ENCODE measurements around the gene HLA-G. TPM values are rescaled to one million over a fixed set of nuclear protein-coding genes. Genes with fewer than 3 reads are reported as not detected.
A peak's percentile ranks its signal among the peaks of the same experiment; 100 is the strongest.

The HLA-G gene
- total RNA-seq, 1 donor from 2014 or later: not detected

GRCh38 chr6:29845405-29846006 is 17.9 kb downstream of the HLA-G start:
- Histone ChIP-seq H3K27me3 (ENCODE audit: low read depth) (peaks cover 75% of the 10 kb centered on the region), H3K27ac (replicated peaks) (no peak overlapping the region), H3K36me3 (no peaks in the 10 kb centered on the region), H3K4me3 (no peak overlapping the region), H3K9me3 (replicated peaks) (peaks cover 18% of the 10 kb centered on the region), H3K4me1 (peaks cover 5% of the 10 kb centered on the region)
- DNase-seq: no peak
- intact Hi-C loops (cut with micrococcal nuclease): no loop called here
- no peak for TF ChIP-seq CTCF (IDR thresholded peaks at IDR 0.05; ENCODE audit: borderline replicate concordance)

DNA sequence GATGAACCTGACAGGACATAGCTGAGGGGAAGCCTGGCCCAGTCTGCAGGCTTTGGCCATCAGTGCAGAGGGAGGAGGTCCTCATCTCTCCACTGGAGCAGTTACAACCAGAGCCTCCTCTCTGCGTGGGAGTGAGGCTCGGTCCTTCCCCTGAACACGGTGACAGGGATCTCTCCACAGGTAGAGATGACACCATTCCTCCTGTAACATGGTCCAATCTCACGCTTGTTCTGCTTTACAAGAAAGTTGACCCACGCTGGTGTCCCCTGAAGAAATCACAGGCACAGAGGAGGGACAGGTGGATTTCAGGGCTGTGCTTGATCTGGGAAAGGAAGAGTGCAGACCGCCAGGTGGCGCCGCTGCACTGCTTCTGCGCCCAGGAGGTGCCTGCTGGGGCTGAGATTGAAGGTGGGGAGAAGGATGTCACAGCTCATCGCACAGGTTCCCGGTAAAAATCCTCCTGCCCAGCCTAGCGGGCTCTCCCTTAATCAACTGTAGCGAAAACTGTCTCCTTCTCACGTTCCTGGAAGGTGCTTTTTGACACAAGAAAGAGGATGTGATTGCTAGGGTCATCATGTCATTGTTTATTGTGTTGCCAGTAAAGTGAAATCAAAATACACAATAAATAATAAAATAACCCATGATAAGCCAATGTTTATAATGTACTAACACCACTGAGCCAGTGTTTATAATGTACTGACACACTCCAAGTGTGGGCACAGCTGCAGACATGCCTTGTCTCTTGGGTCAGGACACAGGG is 20.4 kb downstream of the HLA-G start:
- intact Hi-C loops (cut with micrococcal nuclease): loop anchor here (2.0 kb wide), 1 partner anchor 165 kb away; no protein-coding TSS in a partner anchor
- H3K27me3 ChIP-seq (ENCODE audit: low read depth): peaks cover 81% of the 10 kb centered on the region

GRCh38 chr6:29850011-29850553 is 22.5 kb downstream of the HLA-G start:
- no peak for DNase-seq
- peaks cover 67% of the 10 kb centered on the region for H3K27me3 ChIP-seq (ENCODE audit: low read depth)
- no peaks in the 10 kb centered on the region for H3K36me3 ChIP-seq
- H3K4me1 ChIP-seq: peaks cover 5% of the 10 kb centered on the region
- H3K9me3 ChIP-seq (replicated peaks): no peaks in the 10 kb centered on the region
- no peak overlapping the region for H3K27ac ChIP-seq (replicated peaks)
- intact Hi-C loops (cut with micrococcal nuclease): no loop called here
- no peak for TF ChIP-seq CTCF (IDR thresholded peaks at IDR 0.05; ENCODE audit: borderline replicate concordance)
- peak overlapping the region; percentile 44 for H3K4me3 ChIP-seq

More for the DNA sequence above, 20.4 kb downstream of the HLA-G start:
- no peaks in the 10 kb centered on the region for H3K36me3 ChIP-seq
- no peak overlapping the region for H3K27ac ChIP-seq (replicated peaks)
- DNase-seq: peak; percentile 79
- H3K9me3 ChIP-seq (replicated peaks): peaks cover 2% of the 10 kb centered on the region
- peaks cover 5% of the 10 kb centered on the region for H3K4me1 ChIP-seq
- no peak overlapping the region for H3K4me3 ChIP-seq
- TF ChIP-seq CTCF (IDR thresholded peaks at IDR 0.05; ENCODE audit: borderline replicate concordance): peak; percentile 93

DNA sequence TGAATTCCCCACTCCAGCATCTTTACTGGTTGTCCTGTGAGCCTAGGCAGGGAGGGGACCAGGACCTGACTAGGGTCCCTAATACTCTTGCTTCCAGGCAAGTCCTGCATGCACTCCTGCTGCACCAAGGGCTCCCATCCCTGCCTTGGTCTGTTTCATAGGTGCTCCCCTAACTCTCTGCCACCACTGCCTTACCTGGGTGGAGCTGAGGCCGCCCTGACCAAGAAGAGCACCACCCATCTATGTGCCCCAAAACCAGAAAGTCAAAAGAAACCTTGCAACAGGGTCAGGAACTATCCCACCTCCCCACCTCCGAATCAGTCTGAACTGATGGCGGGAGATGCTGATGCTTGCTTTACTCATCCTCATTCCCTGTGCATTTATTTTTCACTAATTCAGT is 23.6 kb downstream of the HLA-G start:
- Histone ChIP-seq H3K27ac (replicated peaks) (no peak overlapping the region), H3K27me3 (ENCODE audit: low read depth) (peaks cover 63% of the 10 kb centered on the region), H3K4me1 (peaks cover 5% of the 10 kb centered on the region), H3K9me3 (replicated peaks) (no peaks in the 10 kb centered on the region), H3K36me3 (no peaks in the 10 kb centered on the region), H3K4me3 (no peak overlapping the region)
- no peak for TF ChIP-seq CTCF (IDR thresholded peaks at IDR 0.05; ENCODE audit: borderline replicate concordance)
- intact Hi-C loops (cut with micrococcal nuclease): no loop called here
- no peak for DNase-seq

DNA sequence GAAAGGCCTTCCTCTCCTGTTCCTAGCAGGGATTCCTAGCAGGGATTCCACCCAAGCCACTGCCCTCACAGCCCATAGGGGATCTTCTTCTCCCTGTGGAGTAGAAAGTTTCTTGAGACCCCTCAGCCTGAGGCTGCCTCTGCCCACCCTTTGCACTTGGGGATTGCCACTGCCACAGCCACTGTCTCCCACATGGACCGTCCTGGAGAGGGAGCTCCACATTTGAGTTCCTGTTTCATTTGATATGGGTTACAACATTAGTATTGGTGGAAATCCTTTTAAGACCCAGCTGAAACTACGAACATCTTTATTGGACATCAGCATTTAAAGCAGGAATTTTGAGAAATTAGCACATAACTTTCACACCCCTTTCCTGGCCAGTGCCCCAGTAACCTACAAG is 25.6 kb downstream of the HLA-G start:
- intact Hi-C loops (cut with micrococcal nuclease): no loop called here
- no peak overlapping the region for H3K27ac ChIP-seq (replicated peaks)
- no peak overlapping the region for H3K4me3 ChIP-seq
- H3K9me3 ChIP-seq (replicated peaks): no peaks in the 10 kb centered on the region
- H3K4me1 ChIP-seq: peaks cover 5% of the 10 kb centered on the region
- TF ChIP-seq CTCF (IDR thresholded peaks at IDR 0.05; ENCODE audit: borderline replicate concordance): peak; percentile 33
- no peak for DNase-seq
- peaks cover 50% of the 10 kb centered on the region for H3K27me3 ChIP-seq (ENCODE audit: low read depth)
- H3K36me3 ChIP-seq: no peaks in the 10 kb centered on the region

All from left ventricle myocardium inferior (tissue), 1 donor.